Measurements from ENCODE around the gene NGEF. TPM values are rescaled to one million over a fixed set of nuclear protein-coding genes. Genes with fewer than 3 reads are reported as not detected.

Gene NGEF
- total and polyA plus RNA-seq, 2 experiments from 2014 or later, result 2.0 to 2.9 TPM

- Histone ChIP-seq H3K4me3 (no peak overlapping the region), H3K9me3 (ENCODE audit: low read depth) (no peaks in the 10 kb centered on the region), H3K27me3 (no peaks in the 10 kb centered on the region), H3K4me1 (ENCODE audit: low read depth) (no peaks in the 10 kb centered on the region), H3K27ac (no peak overlapping the region), H3K36me3 (no peaks in the 10 kb centered on the region)
- no peak for DNase-seq (ENCODE audit: low read depth in 1 of 2, low spot score in 1 of 2)
- no peak for TF ChIP-seq CTCF (IDR thresholded peaks at IDR 0.05; ENCODE audit: low read depth, low read length)
These were observed 116.9 kb downstream of the NGEF start for GRCh38 chr2:232896111-232896510.

- no peaks in the 10 kb centered on the region for H3K27me3 ChIP-seq
These were observed 118.3 kb downstream of the NGEF start for GRCh38 chr2:232894746-232895145.

GRCh38 chr2:232894251-232894650 is 118.8 kb downstream of the NGEF start:
- no peaks in the 10 kb centered on the region for H3K36me3 ChIP-seq
- H3K9me3 ChIP-seq (ENCODE audit: low read depth), result no peaks in the 10 kb centered on the region
- H3K4me3 ChIP-seq, result no peak overlapping the region
- no peak overlapping the region for H3K27ac ChIP-seq
- no peaks in the 10 kb centered on the region for H3K27me3 ChIP-seq
- H3K4me1 ChIP-seq (ENCODE audit: low read depth), result no peaks in the 10 kb centered on the region
- DNase-seq (ENCODE audit: low read depth in 1 of 2, low spot score in 1 of 2), result no peak
- no peak for TF ChIP-seq CTCF (IDR thresholded peaks at IDR 0.05; ENCODE audit: low read depth, low read length)

More at GRCh38 chr2:232894746-232895145, 118.3 kb downstream of the NGEF start:
- no peak for DNase-seq (ENCODE audit: low read depth in 1 of 2, low spot score in 1 of 2)
- no peaks in the 10 kb centered on the region for H3K4me1 ChIP-seq (ENCODE audit: low read depth)
- H3K36me3 ChIP-seq, result no peaks in the 10 kb centered on the region
- TF ChIP-seq CTCF (IDR thresholded peaks at IDR 0.05; ENCODE audit: low read depth, low read length), result no peak
- H3K4me3 ChIP-seq, result no peak overlapping the region
- no peak overlapping the region for H3K27ac ChIP-seq
- no peaks in the 10 kb centered on the region for H3K9me3 ChIP-seq (ENCODE audit: low read depth)

- H3K4me3 ChIP-seq, result no peak overlapping the region
- H3K27ac ChIP-seq, result no peak overlapping the region
- no peaks in the 10 kb centered on the region for H3K4me1 ChIP-seq (ENCODE audit: low read depth)
- no peaks in the 10 kb centered on the region for H3K27me3 ChIP-seq
- no peaks in the 10 kb centered on the region for H3K36me3 ChIP-seq
- no peak for DNase-seq (ENCODE audit: low read depth in 1 of 2, low spot score in 1 of 2)
- TF ChIP-seq CTCF (IDR thresholded peaks at IDR 0.05; ENCODE audit: low read depth, low read length), result no peak
- no peaks in the 10 kb centered on the region for H3K9me3 ChIP-seq (ENCODE audit: low read depth)
These were observed 119.2 kb downstream of the NGEF start for GRCh38 chr2:232893834-232894233.

GRCh38 chr2:232892843-232893242 is 120.2 kb downstream of the NGEF start:
- DNase-seq (ENCODE audit: low read depth in 1 of 2, low spot score in 1 of 2), result no peak

More at GRCh38 chr2:232892843-232893242, 120.2 kb downstream of the NGEF start:
- Histone ChIP-seq H3K9me3 (ENCODE audit: low read depth) (no peaks in the 10 kb centered on the region), H3K36me3 (no peaks in the 10 kb centered on the region), H3K4me3 (no peak overlapping the region), H3K4me1 (ENCODE audit: low read depth) (no peaks in the 10 kb centered on the region), H3K27me3 (no peaks in the 10 kb centered on the region), H3K27ac (no peak overlapping the region)
- TF ChIP-seq CTCF (IDR thresholded peaks at IDR 0.05; ENCODE audit: low read depth, low read length), result no peak
